ENCODE measurements around the gene ATP2C1.

The ATP2C1 gene

GRCh38 chr3:131007256-131007655 is 113.4 kb downstream of the ATP2C1 start:
- Histone ChIP-seq H4K91ac (ENCODE audit: low read depth, low read length, poor library complexity) (no peak overlapping the region), H3K79me1 (ENCODE audit: low read depth, low read length) (no peaks in the 10 kb centered on the region), H4K8ac (ENCODE audit: low read depth, low read length) (no peak overlapping the region), H3K23ac (ENCODE audit: low read depth, low read length, poor library complexity) (no peak overlapping the region), H2BK5ac (ENCODE audit: low read length) (no peak overlapping the region), H3K4ac (ENCODE audit: low read length) (no peak overlapping the region), H3K18ac (ENCODE audit: low read length) (no peak overlapping the region), H3K9ac (ENCODE audit: low read depth, low read length, poor library complexity) (no peak overlapping the region), H2AK5ac (ENCODE audit: low read depth, low read length) (no peak overlapping the region), H3K9me3 (replicated peaks in 1 of 2; ENCODE audit: control insufficient read depth in 2 of 2, insufficient read depth in 1 of 2, low read depth in 1 of 2, low read length in 2 of 2) (no peaks in the 10 kb centered on the region), H2BK12ac (ENCODE audit: low read length) (no peak overlapping the region), H3K36me3 (replicated peaks in 1 of 2; ENCODE audit: control insufficient read depth in 2 of 2, insufficient read depth in 2 of 2, low read length in 2 of 2) (peaks cover 2 to 64% of the 10 kb centered on the region in 2 donors), H3K14ac (ENCODE audit: low read length) (no peak overlapping the region), H3K27ac (replicated peaks; ENCODE audit: low read length) (no peak overlapping the region), H3K4me1 (ENCODE audit: control insufficient read depth in 2 of 2, insufficient read depth in 1 of 2, low read depth in 1 of 2, low read length in 2 of 2) (no peaks in the 10 kb centered on the region), H2BK15ac (ENCODE audit: low read length) (no peak overlapping the region), H3K4me2 (ENCODE audit: insufficient read depth, low read length, poor library complexity, severe bottlenecking) (no peak overlapping the region), H2AFZ (ENCODE audit: low read length) (no peak overlapping the region), H3K27me3 (ENCODE audit: control insufficient read depth in 3 of 3, insufficient read depth in 3 of 3, low read depth in 1 of 3, low read length in 3 of 3) (no peaks in the 10 kb centered on the region), H3K4me3 (ENCODE audit: low read length in 2 of 2) (no peak overlapping the region), H2BK120ac (ENCODE audit: low read depth, low read length) (no peak overlapping the region)
- WGBS, 2 donors (ENCODE audit: extremely low coverage in 2 of 2, insufficient read length in 2 of 2, insufficient replicate concordance in 1 of 2), result no CpG with 5 or more reads among the region's 2 CpGs
- no peak for DNase-seq (ENCODE audit: low spot score)

- Histone ChIP-seq H2BK12ac (ENCODE audit: low read length) (no peak overlapping the region), H2BK120ac (ENCODE audit: low read depth, low read length) (no peak overlapping the region), H3K4ac (ENCODE audit: low read length) (no peak overlapping the region), H2BK15ac (ENCODE audit: low read length) (no peak overlapping the region), H3K9ac (ENCODE audit: low read depth, low read length, poor library complexity) (no peak overlapping the region), H3K4me1 (ENCODE audit: control insufficient read depth in 2 of 2, insufficient read depth in 1 of 2, low read depth in 1 of 2, low read length in 2 of 2) (no peaks in the 10 kb centered on the region), H2AK5ac (ENCODE audit: low read depth, low read length) (no peak overlapping the region), H3K4me3 (ENCODE audit: low read length in 2 of 2) (no peak overlapping the region), H3K27ac (replicated peaks; ENCODE audit: low read length) (no peak overlapping the region), H3K18ac (ENCODE audit: low read length) (no peak overlapping the region), H3K4me2 (ENCODE audit: insufficient read depth, low read length, poor library complexity, severe bottlenecking) (no peak overlapping the region), H2BK5ac (ENCODE audit: low read length) (no peak overlapping the region), H2AFZ (ENCODE audit: low read length) (no peak overlapping the region), H3K14ac (ENCODE audit: low read length) (no peak overlapping the region), H3K36me3 (replicated peaks in 1 of 2; ENCODE audit: control insufficient read depth in 2 of 2, insufficient read depth in 2 of 2, low read length in 2 of 2) (peaks cover 2 to 62% of the 10 kb centered on the region in 2 donors), H4K8ac (ENCODE audit: low read depth, low read length) (no peak overlapping the region), H3K23ac (ENCODE audit: low read depth, low read length, poor library complexity) (no peak overlapping the region), H3K9me3 (replicated peaks in 1 of 2; ENCODE audit: control insufficient read depth in 2 of 2, insufficient read depth in 1 of 2, low read depth in 1 of 2, low read length in 2 of 2) (no peaks in the 10 kb centered on the region), H3K27me3 (ENCODE audit: control insufficient read depth in 3 of 3, insufficient read depth in 3 of 3, low read depth in 1 of 3, low read length in 3 of 3) (no peaks in the 10 kb centered on the region), H4K91ac (ENCODE audit: low read depth, low read length, poor library complexity) (no peak overlapping the region), H3K79me1 (ENCODE audit: low read depth, low read length) (no peaks in the 10 kb centered on the region)
- no peak for DNase-seq (ENCODE audit: low spot score)
- no CpG with 5 or more reads among the region's 2 CpGs for WGBS, 2 donors (ENCODE audit: extremely low coverage in 2 of 2, insufficient read length in 2 of 2, insufficient replicate concordance in 1 of 2)
These were observed 113.9 kb downstream of the ATP2C1 start for GRCh38 chr3:131007782-131008181.

- no CpG with 5 or more reads among the region's 1 CpG for WGBS, 2 donors (ENCODE audit: extremely low coverage in 2 of 2, insufficient read length in 2 of 2, insufficient replicate concordance in 1 of 2)
- Histone ChIP-seq H3K23ac (ENCODE audit: low read depth, low read length, poor library complexity) (no peak overlapping the region), H3K36me3 (replicated peaks in 1 of 2; ENCODE audit: control insufficient read depth in 2 of 2, insufficient read depth in 2 of 2, low read length in 2 of 2) (peaks cover 2 to 61% of the 10 kb centered on the region in 2 donors), H3K79me1 (ENCODE audit: low read depth, low read length) (no peaks in the 10 kb centered on the region), H4K8ac (ENCODE audit: low read depth, low read length) (no peak overlapping the region), H3K18ac (ENCODE audit: low read length) (no peak overlapping the region), H4K91ac (ENCODE audit: low read depth, low read length, poor library complexity) (no peak overlapping the region), H3K27me3 (ENCODE audit: control insufficient read depth in 3 of 3, insufficient read depth in 3 of 3, low read depth in 1 of 3, low read length in 3 of 3) (no peaks in the 10 kb centered on the region), H2BK120ac (ENCODE audit: low read depth, low read length) (no peak overlapping the region), H3K4me3 (ENCODE audit: low read length in 2 of 2) (no peak overlapping the region), H3K4me1 (ENCODE audit: control insufficient read depth in 2 of 2, insufficient read depth in 1 of 2, low read depth in 1 of 2, low read length in 2 of 2) (no peaks in the 10 kb centered on the region), H2AK5ac (ENCODE audit: low read depth, low read length) (no peak overlapping the region), H3K4ac (ENCODE audit: low read length) (no peak overlapping the region), H2BK12ac (ENCODE audit: low read length) (no peak overlapping the region), H2AFZ (ENCODE audit: low read length) (no peak overlapping the region), H2BK5ac (ENCODE audit: low read length) (no peak overlapping the region), H3K27ac (replicated peaks; ENCODE audit: low read length) (no peak overlapping the region), H3K9me3 (replicated peaks in 1 of 2; ENCODE audit: control insufficient read depth in 2 of 2, insufficient read depth in 1 of 2, low read depth in 1 of 2, low read length in 2 of 2) (no peaks in the 10 kb centered on the region), H3K9ac (ENCODE audit: low read depth, low read length, poor library complexity) (no peak overlapping the region), H3K4me2 (ENCODE audit: insufficient read depth, low read length, poor library complexity, severe bottlenecking) (no peak overlapping the region), H2BK15ac (ENCODE audit: low read length) (no peak overlapping the region), H3K14ac (ENCODE audit: low read length) (no peak overlapping the region)
- DNase-seq (ENCODE audit: low spot score), result no peak
These were observed 114.4 kb downstream of the ATP2C1 start for GRCh38 chr3:131008326-131008725.

- no peak overlapping the region for H3K4ac ChIP-seq (ENCODE audit: low read length)
- no peak overlapping the region for H3K4me3 ChIP-seq (ENCODE audit: low read length in 2 of 2)
- H2BK12ac ChIP-seq (ENCODE audit: low read length), result no peak overlapping the region
- DNase-seq (ENCODE audit: low spot score), result no peak
- H3K36me3 ChIP-seq (replicated peaks in 1 of 2; ENCODE audit: control insufficient read depth in 2 of 2, insufficient read depth in 2 of 2, low read length in 2 of 2), result peaks cover 3 to 50% of the 10 kb centered on the region in 2 donors
- no peak overlapping the region for H3K4me2 ChIP-seq (ENCODE audit: insufficient read depth, low read length, poor library complexity, severe bottlenecking)
- H2AFZ ChIP-seq (ENCODE audit: low read length), result no peak overlapping the region
- no peak overlapping the region for H2BK120ac ChIP-seq (ENCODE audit: low read depth, low read length)
- H3K79me1 ChIP-seq (ENCODE audit: low read depth, low read length), result no peaks in the 10 kb centered on the region
- H3K23ac ChIP-seq (ENCODE audit: low read depth, low read length, poor library complexity), result no peak overlapping the region
- H3K4me1 ChIP-seq (ENCODE audit: control insufficient read depth in 2 of 2, insufficient read depth in 1 of 2, low read depth in 1 of 2, low read length in 2 of 2), result no peaks in the 10 kb centered on the region
- H3K9ac ChIP-seq (ENCODE audit: low read depth, low read length, poor library complexity), result no peak overlapping the region
- no peak overlapping the region for H4K8ac ChIP-seq (ENCODE audit: low read depth, low read length)
- no peak overlapping the region for H2BK5ac ChIP-seq (ENCODE audit: low read length)
- H4K91ac ChIP-seq (ENCODE audit: low read depth, low read length, poor library complexity), result no peak overlapping the region
- H3K14ac ChIP-seq (ENCODE audit: low read length), result no peak overlapping the region
- no peak overlapping the region for H2BK15ac ChIP-seq (ENCODE audit: low read length)
- WGBS, 2 donors (ENCODE audit: extremely low coverage in 2 of 2, insufficient read length in 2 of 2, insufficient replicate concordance in 1 of 2), result no CpG with 5 or more reads among the region's 1 CpG
- H3K9me3 ChIP-seq (replicated peaks in 1 of 2; ENCODE audit: control insufficient read depth in 2 of 2, insufficient read depth in 1 of 2, low read depth in 1 of 2, low read length in 2 of 2), result no peaks in the 10 kb centered on the region
- no peak overlapping the region for H2AK5ac ChIP-seq (ENCODE audit: low read depth, low read length)
- H3K18ac ChIP-seq (ENCODE audit: low read length), result no peak overlapping the region
- no peaks in the 10 kb centered on the region for H3K27me3 ChIP-seq (ENCODE audit: control insufficient read depth in 3 of 3, insufficient read depth in 3 of 3, low read depth in 1 of 3, low read length in 3 of 3)
- no peak overlapping the region for H3K27ac ChIP-seq (replicated peaks; ENCODE audit: low read length)
These were observed 115.8 kb downstream of the ATP2C1 start for GRCh38 chr3:131009698-131010097.

All from neuronal stem cell (in vitro differentiated cells).